HCT116 (cell line): ENCODE measurements around the gene NR6A1. TPM values are rescaled to one million over a fixed set of nuclear protein-coding genes. Genes with fewer than 3 reads are reported as not detected.
A peak's percentile ranks its signal among the peaks of the same experiment; 100 is the strongest.

Experiments
- ATAC-seq: fragments of 200-7000 bp; cut with Tn5 transposase; 2 replicates; pipeline ENCODE4 v1.9.1; 2020; ENCODE audit warnings: mild to moderate bottlenecking, moderate library complexity
- BruUV-seq: library from RNA; stranded (reverse); fragments of 400-500 nt; replicated peaks from 2 replicates; lab custom pipeline; 2021; lab: Mats Ljungman, UMichigan
- CTCF ChIA-PET: fragments of 300-600 bp; sonication (Branson Sonifier 250); formaldehyde crosslinking; loops from one replicate; lab custom pipeline; 2021; ENCODE audit warnings: antibody characterized with exemption; lab: Charles Lee
- POLR2A ChIA-PET: fragments of 300-600, 350-600 bp; sonication (Branson Sonifier 250); formaldehyde crosslinking; loops from one replicate; lab custom pipeline; 2021; ENCODE audit warnings: antibody characterized with exemption; lab: Charles Lee
- RAD21 ChIA-PET, 2 experiments: fragments of 300-600 bp; sonication (Branson Sonifier 250); formaldehyde crosslinking; loops; one replicate each; lab custom pipeline; 2023; ENCODE audit warnings: low total read pairs in 2 of 2; ENCODE audit not compliant: uncharacterized antibody in 2 of 2, unreplicated experiment in 2 of 2, low non-redundant PET in 1 of 2; lab: Charles Lee
- DNase-seq: peaks from one replicate; pipeline ENCODE4 v3.0.0-alpha.2; 2010; ENCODE audit warnings: low read depth, low spot score
- H2AFZ ChIP-seq: fragments of 200-600 bp; shearing (Covaris generic), sonication (generic); 2 replicates; pipeline ENCODE4 v1.6.1; 2017; ENCODE audit warnings: low read depth, mixed run types, mixed read lengths, antibody characterized with exemption, low read length; ENCODE audit not compliant: poor library complexity, severe bottlenecking
- H3K27ac ChIP-seq: 2 replicates; pipeline ENCODE4 v1.5.1; 2012; ENCODE audit warnings: low read depth, low read length
- H3K27me3 ChIP-seq: fragments of 200-600 bp; sonication (generic); 2 replicates; pipeline ENCODE4 v1.6.1; 2016; ENCODE audit warnings: mixed run types, low read length, mixed read lengths; ENCODE audit not compliant: insufficient read depth
- H3K36me3 ChIP-seq, 2 experiments: fragments of 200-500 bp in 1 of 2; fragments of 200-600 bp in 1 of 2; sonication (Bioruptor generic) in 1 of 2; sonication (generic) in 1 of 2; 2 replicates each; pipeline versions ENCODE4 v1.5.1 to v1.6.1; 2014 to 2016; ENCODE audit warnings: low read length in 2 of 2, inconsistent platforms in 1 of 2, mixed read lengths in 1 of 2, mixed run types in 1 of 2; ENCODE audit not compliant: insufficient read depth in 2 of 2, control insufficient read depth in 1 of 2
- H3K4me1 ChIP-seq, 2 experiments: fragments of 200-600 bp in 1 of 2; sonication (generic) in 1 of 2; 2 replicates each; pipeline versions ENCODE4 v1.5.1 to v1.6.1; 2012 to 2017; ENCODE audit warnings: low read length in 2 of 2, inconsistent platforms in 1 of 2, mild to moderate bottlenecking in 1 of 2, mixed read lengths in 1 of 2, mixed run types in 1 of 2, moderate library complexity in 1 of 2; ENCODE audit not compliant: insufficient read depth in 2 of 2, control insufficient read depth in 1 of 2
- H3K4me2 ChIP-seq: fragments of 200-600 bp; sonication (generic); 2 replicates; pipeline ENCODE4 v1.6.1; 2017; ENCODE audit warnings: mixed run types, low read length, mixed read lengths
- H3K4me3 ChIP-seq, 2 experiments: fragments of 200-600 bp in 1 of 2; sonication (generic) in 1 of 2; replicated peaks in 1 of 2; 2 replicates each; pipeline ENCODE4 v1.5.1; 2011 to 2016; ENCODE audit warnings: low read length in 2 of 2, control low read depth in 1 of 2, low read depth in 1 of 2, mild to moderate bottlenecking in 1 of 2, mixed read lengths in 1 of 2, mixed run types in 1 of 2
- H3K79me2 ChIP-seq: fragments of 200-600 bp; sonication (generic); 2 replicates; pipeline ENCODE4 v1.6.1; 2017; ENCODE audit warnings: mild to moderate bottlenecking, mixed run types, low read length, moderate library complexity, mixed read lengths; ENCODE audit not compliant: insufficient read depth
- H3K9ac ChIP-seq: fragments of 200-600 bp; sonication (generic); 2 replicates; pipeline ENCODE4 v1.6.1; 2016; ENCODE audit warnings: low read length, mixed read lengths
- H3K9me2 ChIP-seq: fragments of 200-600 bp; sonication (generic), shearing (Covaris generic); 2 replicates; pipeline ENCODE4 v1.6.1; 2017; ENCODE audit warnings: mixed run types, mild to moderate bottlenecking, moderate library complexity; ENCODE audit not compliant: insufficient read depth
- H3K9me3 ChIP-seq, 2 experiments: fragments of 200-500 bp in 1 of 2; fragments of 200-600 bp in 1 of 2; sonication (Bioruptor generic) in 1 of 2; sonication (generic) in 1 of 2; 2 replicates each; pipeline ENCODE4 v1.6.1; 2014 to 2017; ENCODE audit warnings: low read length in 2 of 2, mixed read lengths in 2 of 2, inconsistent platforms in 1 of 2, low read depth in 1 of 2, mild to moderate bottlenecking in 1 of 2, mixed run types in 1 of 2, moderate library complexity in 1 of 2; ENCODE audit not compliant: control insufficient read depth in 1 of 2, insufficient read depth in 1 of 2
- H4K20me1 ChIP-seq: fragments of 200-600 bp; sonication (generic), shearing (Covaris generic); 2 replicates; pipeline ENCODE4 v1.6.1; 2017; ENCODE audit warnings: mixed run types, mild to moderate bottlenecking, moderate library complexity; ENCODE audit not compliant: insufficient read depth
- EGR1 ChIP-seq: IDR thresholded peaks from 2 replicates; pipeline ENCODE4 v1.6.1; 2012; ENCODE audit warnings: low read depth
- FOSL1 ChIP-seq: IDR thresholded peaks from 2 replicates; pipeline ENCODE4 v1.6.1; 2012; ENCODE audit warnings: low read depth
- JUND ChIP-seq: IDR thresholded peaks from 2 replicates; pipeline ENCODE4 v1.6.1; 2012
- SIN3A ChIP-seq: IDR thresholded peaks from 2 replicates; pipeline ENCODE4 v1.6.1; 2012; ENCODE audit warnings: low read depth
- SP1 ChIP-seq: IDR thresholded peaks from 2 replicates; pipeline ENCODE4 v1.6.1; 2012; ENCODE audit warnings: low read depth
- SRF ChIP-seq: IDR thresholded peaks from 2 replicates; pipeline ENCODE4 v1.6.1; 2012; ENCODE audit warnings: low read depth
- TCF7L2 ChIP-seq: IDR thresholded peaks from 2 replicates; pipeline ENCODE4 v1.7.0; 2011; ENCODE audit warnings: borderline replicate concordance, inconsistent platforms; ENCODE audit not compliant: insufficient read depth, insufficient read length; ENCODE audit errors: extremely low read depth
- intact Hi-C: fragments of 100-400 bp; cut with micrococcal nuclease; formaldehyde crosslinking; loops from 2 replicates; pipeline ENCODE4 v1.10.0; 2022
- total RNA-seq: library from RNA; stranded (reverse); gene quantifications from one replicate; pipeline ENCODE4 v1.2.1, GENCODE V29; 2021; ENCODE audit not compliant: unreplicated experiment
- TF ChIP-seq, protein P1 (sequence below): IDR thresholded peaks from 2 replicates; pipeline ENCODE4 v1.6.1; 2012; ENCODE audit warnings: low read depth

The NR6A1 gene
- total RNA-seq, 1 experiment from 2014 or later, result 9.9 TPM

DNA sequence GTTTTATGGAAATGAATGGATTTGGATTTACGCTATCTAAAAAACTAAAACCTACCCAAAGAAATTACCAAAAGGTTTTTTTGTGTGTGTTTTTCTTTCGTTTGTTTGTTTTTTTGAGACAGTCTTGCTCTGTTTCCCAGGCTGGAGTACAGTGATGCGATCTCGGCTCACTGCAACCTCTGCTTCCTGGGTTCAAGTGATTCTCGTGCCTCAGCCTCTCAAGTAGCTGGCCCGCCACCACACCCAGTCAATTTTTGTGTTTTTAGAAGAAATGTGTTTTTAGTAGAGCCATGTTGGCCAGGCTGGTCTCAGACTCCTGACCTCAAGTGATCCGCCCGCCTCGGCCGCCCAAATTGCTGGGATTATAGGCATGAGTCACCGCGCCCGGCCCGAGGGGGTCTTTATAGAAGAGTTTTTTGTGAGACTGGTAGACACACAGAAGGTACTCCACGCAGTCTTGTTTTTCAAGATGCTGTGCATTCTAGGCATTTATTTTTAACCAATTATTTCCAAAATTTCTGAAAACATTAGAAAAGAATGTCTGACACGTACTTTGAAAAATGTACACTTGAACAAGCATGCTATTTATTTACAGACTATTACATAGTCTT lies 75.7 kb downstream of the NR6A1 start:
- peak overlapping the region; percentile 12 for H3K9ac ChIP-seq
- intact Hi-C loops, result no loop called here
- TF ChIP-seq SRF (no peak), JUND (peak; percentile 60), TCF7L2 (no peak), SP1 (peak; percentile 24; the same call in 1 of the 2 replicates), EGR1 (no peak), SIN3A (no peak), FOSL1 (peak; percentile 65)
- TF ChIP-seq, protein P1, sequence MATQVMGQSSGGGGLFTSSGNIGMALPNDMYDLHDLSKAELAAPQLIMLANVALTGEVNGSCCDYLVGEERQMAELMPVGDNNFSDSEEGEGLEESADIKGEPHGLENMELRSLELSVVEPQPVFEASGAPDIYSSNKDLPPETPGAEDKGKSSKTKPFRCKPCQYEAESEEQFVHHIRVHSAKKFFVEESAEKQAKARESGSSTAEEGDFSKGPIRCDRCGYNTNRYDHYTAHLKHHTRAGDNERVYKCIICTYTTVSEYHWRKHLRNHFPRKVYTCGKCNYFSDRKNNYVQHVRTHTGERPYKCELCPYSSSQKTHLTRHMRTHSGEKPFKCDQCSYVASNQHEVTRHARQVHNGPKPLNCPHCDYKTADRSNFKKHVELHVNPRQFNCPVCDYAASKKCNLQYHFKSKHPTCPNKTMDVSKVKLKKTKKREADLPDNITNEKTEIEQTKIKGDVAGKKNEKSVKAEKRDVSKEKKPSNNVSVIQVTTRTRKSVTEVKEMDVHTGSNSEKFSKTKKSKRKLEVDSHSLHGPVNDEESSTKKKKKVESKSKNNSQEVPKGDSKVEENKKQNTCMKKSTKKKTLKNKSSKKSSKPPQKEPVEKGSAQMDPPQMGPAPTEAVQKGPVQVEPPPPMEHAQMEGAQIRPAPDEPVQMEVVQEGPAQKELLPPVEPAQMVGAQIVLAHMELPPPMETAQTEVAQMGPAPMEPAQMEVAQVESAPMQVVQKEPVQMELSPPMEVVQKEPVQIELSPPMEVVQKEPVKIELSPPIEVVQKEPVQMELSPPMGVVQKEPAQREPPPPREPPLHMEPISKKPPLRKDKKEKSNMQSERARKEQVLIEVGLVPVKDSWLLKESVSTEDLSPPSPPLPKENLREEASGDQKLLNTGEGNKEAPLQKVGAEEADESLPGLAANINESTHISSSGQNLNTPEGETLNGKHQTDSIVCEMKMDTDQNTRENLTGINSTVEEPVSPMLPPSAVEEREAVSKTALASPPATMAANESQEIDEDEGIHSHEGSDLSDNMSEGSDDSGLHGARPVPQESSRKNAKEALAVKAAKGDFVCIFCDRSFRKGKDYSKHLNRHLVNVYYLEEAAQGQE, result no peak
- ChIA-PET RAD21 (no interaction called here), CTCF (no interaction called here), POLR2A (no interaction called here)
- BruUV-seq, result no TSS peak
- peaks cover 21% of the 10 kb centered on the region for H3K79me2 ChIP-seq
- H3K27me3 ChIP-seq, result no peaks in the 10 kb centered on the region
- H3K4me3 ChIP-seq, result peak overlapping the region in 1 of 2 experiments; percentile 24; a peak in 3 of 4 replicates
- peak; percentile 71 for ATAC-seq
- no peaks in the 10 kb centered on the region for H3K9me2 ChIP-seq
- peak overlapping the region; percentile 40; the same call in 1 of the 2 replicates for H3K27ac ChIP-seq
- H3K4me1 ChIP-seq, result peaks cover 31 to 59% of the 10 kb centered on the region in 2 experiments
- DNase-seq, result no peak
- no peak overlapping the region for H2AFZ ChIP-seq
- H3K36me3 ChIP-seq, result no peaks in the 10 kb centered on the region
- no peaks in the 10 kb centered on the region for H4K20me1 ChIP-seq
- peak overlapping the region; percentile 75 for H3K4me2 ChIP-seq
- no peaks in the 10 kb centered on the region for H3K9me3 ChIP-seq
